ENCODE measurements around the gene STAT5A. TPM values are rescaled to one million over a fixed set of nuclear protein-coding genes. Genes with fewer than 3 reads are reported as not detected.

STAT5A gene
- total and polyA plus RNA-seq, 9 of the 15 experiments (the other 6 are each of a cell fraction or from before 2014, with no cell fraction given) = 79.9 to 415 (median 196) TPM

DNA sequence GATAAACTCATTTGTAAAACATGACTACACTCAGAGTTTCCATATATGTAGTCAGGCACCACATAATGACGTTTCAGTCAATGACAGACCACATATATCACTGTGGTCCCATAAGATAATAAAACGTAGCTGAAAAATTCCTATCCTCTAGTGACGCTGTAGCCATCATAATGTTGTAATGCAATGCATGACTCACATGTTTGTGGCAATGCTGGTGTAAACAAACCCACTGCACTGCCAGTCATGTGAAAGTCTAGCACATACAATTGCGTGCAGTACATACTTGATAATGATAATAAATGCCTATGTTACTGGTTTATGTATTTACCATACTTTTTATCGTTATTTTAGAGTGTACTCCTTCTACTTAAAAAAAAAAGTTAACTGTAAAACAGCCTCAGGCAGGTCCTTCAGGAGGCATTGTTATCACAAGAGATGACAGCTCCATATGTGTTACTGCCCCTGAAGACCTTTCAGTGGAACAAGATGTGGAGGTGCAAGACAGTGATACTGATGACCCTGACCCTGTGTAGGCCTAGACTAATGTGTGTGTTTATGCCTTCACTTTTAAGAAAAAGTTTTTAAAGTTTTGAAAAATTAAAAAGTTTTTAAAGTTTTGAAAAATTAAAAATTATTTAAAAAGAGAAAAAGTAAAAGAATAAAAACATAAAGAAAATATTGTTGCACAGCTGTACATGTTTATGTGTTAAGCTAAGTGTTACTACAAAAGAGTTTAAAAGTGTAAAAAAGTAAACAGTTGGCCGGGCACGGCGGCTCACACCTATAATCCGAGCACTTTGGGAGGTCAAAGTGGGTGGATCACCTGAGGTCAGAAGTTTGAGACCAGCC, 21.2 kb upstream of the STAT5A start (continued):
- no peak for TF ChIP-seq HMG20B (CRISPR knock-in tag; IDR thresholded peaks at IDR 0.05)
- TF ChIP-seq ZNF707 (CRISPR knock-in tag; conservative IDR thresholded peaks at IDR 0.05) = no peak
- TF ChIP-seq DIDO1 (tag; IDR thresholded peaks at IDR 0.05; ENCODE audit: low read depth) = no peak
- no peak for TF ChIP-seq POLR3G (IDR thresholded peaks at IDR 0.05; ENCODE audit: extremely low read depth, insufficient read length, insufficient replicate concordance)
- no peak for TF ChIP-seq ZFP30 (CRISPR knock-in tag; IDR thresholded peaks at IDR 0.05; ENCODE audit: borderline replicate concordance)
- TF ChIP-seq, protein P1, sequence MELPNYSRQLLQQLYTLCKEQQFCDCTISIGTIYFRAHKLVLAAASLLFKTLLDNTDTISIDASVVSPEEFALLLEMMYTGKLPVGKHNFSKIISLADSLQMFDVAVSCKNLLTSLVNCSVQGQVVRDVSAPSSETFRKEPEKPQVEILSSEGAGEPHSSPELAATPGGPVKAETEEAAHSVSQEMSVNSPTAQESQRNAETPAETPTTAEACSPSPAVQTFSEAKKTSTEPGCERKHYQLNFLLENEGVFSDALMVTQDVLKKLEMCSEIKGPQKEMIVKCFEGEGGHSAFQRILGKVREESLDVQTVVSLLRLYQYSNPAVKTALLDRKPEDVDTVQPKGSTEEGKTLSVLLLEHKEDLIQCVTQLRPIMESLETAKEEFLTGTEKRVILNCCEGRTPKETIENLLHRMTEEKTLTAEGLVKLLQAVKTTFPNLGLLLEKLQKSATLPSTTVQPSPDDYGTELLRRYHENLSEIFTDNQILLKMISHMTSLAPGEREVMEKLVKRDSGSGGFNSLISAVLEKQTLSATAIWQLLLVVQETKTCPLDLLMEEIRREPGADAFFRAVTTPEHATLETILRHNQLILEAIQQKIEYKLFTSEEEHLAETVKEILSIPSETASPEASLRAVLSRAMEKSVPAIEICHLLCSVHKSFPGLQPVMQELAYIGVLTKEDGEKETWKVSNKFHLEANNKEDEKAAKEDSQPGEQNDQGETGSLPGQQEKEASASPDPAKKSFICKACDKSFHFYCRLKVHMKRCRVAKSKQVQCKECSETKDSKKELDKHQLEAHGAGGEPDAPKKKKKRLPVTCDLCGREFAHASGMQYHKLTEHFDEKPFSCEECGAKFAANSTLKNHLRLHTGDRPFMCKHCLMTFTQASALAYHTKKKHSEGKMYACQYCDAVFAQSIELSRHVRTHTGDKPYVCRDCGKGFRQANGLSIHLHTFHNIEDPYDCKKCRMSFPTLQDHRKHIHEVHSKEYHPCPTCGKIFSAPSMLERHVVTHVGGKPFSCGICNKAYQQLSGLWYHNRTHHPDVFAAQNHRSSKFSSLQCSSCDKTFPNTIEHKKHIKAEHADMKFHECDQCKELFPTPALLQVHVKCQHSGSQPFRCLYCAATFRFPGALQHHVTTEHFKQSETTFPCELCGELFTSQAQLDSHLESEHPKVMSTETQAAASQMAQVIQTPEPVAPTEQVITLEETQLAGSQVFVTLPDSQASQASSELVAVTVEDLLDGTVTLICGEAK (IDR thresholded peaks at IDR 0.05) = no peak
- TF ChIP-seq, protein P1 (CRISPR knock-in tag; IDR thresholded peaks at IDR 0.05) = no peak
- TF ChIP-seq, protein P2, sequence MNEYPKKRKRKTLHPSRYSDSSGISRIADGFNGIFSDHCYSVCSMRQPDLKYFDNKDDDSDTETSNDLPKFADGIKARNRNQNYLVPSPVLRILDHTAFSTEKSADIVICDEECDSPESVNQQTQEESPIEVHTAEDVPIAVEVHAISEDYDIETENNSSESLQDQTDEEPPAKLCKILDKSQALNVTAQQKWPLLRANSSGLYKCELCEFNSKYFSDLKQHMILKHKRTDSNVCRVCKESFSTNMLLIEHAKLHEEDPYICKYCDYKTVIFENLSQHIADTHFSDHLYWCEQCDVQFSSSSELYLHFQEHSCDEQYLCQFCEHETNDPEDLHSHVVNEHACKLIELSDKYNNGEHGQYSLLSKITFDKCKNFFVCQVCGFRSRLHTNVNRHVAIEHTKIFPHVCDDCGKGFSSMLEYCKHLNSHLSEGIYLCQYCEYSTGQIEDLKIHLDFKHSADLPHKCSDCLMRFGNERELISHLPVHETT (CRISPR knock-in tag; conservative IDR thresholded peaks at IDR 0.05 in 1 of 2, IDR thresholded peaks at IDR 0.05 in 1 of 2) = peak in 1 of 2 experiments; percentile 67; a peak in 2 of 4 replicates
- TF ChIP-seq, protein P3, sequence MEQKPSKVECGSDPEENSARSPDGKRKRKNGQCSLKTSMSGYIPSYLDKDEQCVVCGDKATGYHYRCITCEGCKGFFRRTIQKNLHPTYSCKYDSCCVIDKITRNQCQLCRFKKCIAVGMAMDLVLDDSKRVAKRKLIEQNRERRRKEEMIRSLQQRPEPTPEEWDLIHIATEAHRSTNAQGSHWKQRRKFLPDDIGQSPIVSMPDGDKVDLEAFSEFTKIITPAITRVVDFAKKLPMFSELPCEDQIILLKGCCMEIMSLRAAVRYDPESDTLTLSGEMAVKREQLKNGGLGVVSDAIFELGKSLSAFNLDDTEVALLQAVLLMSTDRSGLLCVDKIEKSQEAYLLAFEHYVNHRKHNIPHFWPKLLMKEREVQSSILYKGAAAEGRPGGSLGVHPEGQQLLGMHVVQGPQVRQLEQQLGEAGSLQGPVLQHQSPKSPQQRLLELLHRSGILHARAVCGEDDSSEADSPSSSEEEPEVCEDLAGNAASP (IDR thresholded peaks at IDR 0.05) = no peak
- TF ChIP-seq, protein P4, sequence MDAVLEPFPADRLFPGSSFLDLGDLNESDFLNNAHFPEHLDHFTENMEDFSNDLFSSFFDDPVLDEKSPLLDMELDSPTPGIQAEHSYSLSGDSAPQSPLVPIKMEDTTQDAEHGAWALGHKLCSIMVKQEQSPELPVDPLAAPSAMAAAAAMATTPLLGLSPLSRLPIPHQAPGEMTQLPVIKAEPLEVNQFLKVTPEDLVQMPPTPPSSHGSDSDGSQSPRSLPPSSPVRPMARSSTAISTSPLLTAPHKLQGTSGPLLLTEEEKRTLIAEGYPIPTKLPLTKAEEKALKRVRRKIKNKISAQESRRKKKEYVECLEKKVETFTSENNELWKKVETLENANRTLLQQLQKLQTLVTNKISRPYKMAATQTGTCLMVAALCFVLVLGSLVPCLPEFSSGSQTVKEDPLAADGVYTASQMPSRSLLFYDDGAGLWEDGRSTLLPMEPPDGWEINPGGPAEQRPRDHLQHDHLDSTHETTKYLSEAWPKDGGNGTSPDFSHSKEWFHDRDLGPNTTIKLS (IDR thresholded peaks at IDR 0.05; ENCODE audit: borderline replicate concordance, low read depth) = peak; percentile 65; the same call in 1 of the 2 replicates
- TF ChIP-seq ZBTB17 (CRISPR knock-in tag; IDR thresholded peaks at IDR 0.05) = no peak
- no peak for TF ChIP-seq ZSCAN32 (CRISPR knock-in tag; IDR thresholded peaks at IDR 0.05)
- no peak for TF ChIP-seq GTF2A2 (tag; IDR thresholded peaks at IDR 0.05)

Data from K562 (cell line).